PC-3 (cell line): Measurements from ENCODE around the gene GRK7.

Source experiments
- CTCF ChIP-seq: fragments of 300-600 bp; sonication (generic); conservative IDR thresholded peaks from 2 replicates; pipeline ENCODE4 v1.5.1; 2017; ENCODE audit warnings: antibody characterized with exemption, low read depth, mild to moderate bottlenecking, low read length
- EZH2 ChIP-seq: fragments of 300-600 bp; sonication (generic); IDR thresholded peaks from one replicate; pipeline ENCODE4 v1.6.1; 2017; ENCODE audit warnings: antibody characterized with exemption, mild to moderate bottlenecking, low read length; ENCODE audit not compliant: unreplicated experiment
- EZH2phosphoT487 ChIP-seq: fragments of 300-600 bp; sonication (generic); IDR thresholded peaks from 2 replicates; pipeline ENCODE4 v1.6.1; 2018; ENCODE audit warnings: mild to moderate bottlenecking, antibody characterized with exemption, low read length, borderline replicate concordance

GRCh38 chr3:141735770-141736465, 27.3 kb upstream of the GRK7 start:
- TF ChIP-seq CTCF (no peak), EZH2 (no peak), EZH2phosphoT487 (no peak)
